Kidney (tissue), 14 donors: ENCODE measurements around the gene CCDC57. TPM values are rescaled to one million over a fixed set of nuclear protein-coding genes. Genes with fewer than 3 reads are reported as not detected.

Source experiments
- DNase-seq, 5 donors: peaks; one replicate each; pipeline ENCODE4 v3.0.0-alpha.2; 2013 to 2020
- FAIRE-seq: peaks from 2 replicates; lab custom pipeline; 2012; peaks lifted over from hg19 to GRCh38; lab: Jason Lieb, UNC
- H3K27ac ChIP-seq, 2 donors: one replicate each; pipeline ENCODE4 v1.7.0; 2013; ENCODE audit warnings: low read depth in 2 of 2, low read length in 2 of 2, inconsistent platforms in 1 of 2
- H3K27me3 ChIP-seq: one replicate; pipeline ENCODE4 v1.7.1; 2013; ENCODE audit warnings: low read length, inconsistent platforms; ENCODE audit not compliant: control insufficient read depth, insufficient read depth
- H3K36me3 ChIP-seq, 3 donors: one replicate each; pipeline versions ENCODE4 v1.7.0 to v1.7.1; 2013; ENCODE audit warnings: low read length in 3 of 3, control low read depth in 1 of 3, inconsistent platforms in 1 of 3; ENCODE audit not compliant: insufficient read depth in 3 of 3, control insufficient read depth in 2 of 3
- H3K4me1 ChIP-seq, 3 donors: one replicate each; pipeline versions ENCODE4 v1.7.0 to v1.7.1; 2013; ENCODE audit warnings: low read length in 3 of 3, inconsistent platforms in 1 of 3, low read depth in 1 of 3; ENCODE audit not compliant: control insufficient read depth in 2 of 3, insufficient read depth in 2 of 3
- H3K4me3 ChIP-seq, 3 donors: one replicate each; pipeline versions ENCODE4 v1.7.0 to v1.8.1; 2013; ENCODE audit warnings: low read length in 3 of 3, control low read depth in 1 of 3, inconsistent platforms in 1 of 3
- H3K9ac ChIP-seq, 3 donors: one replicate each; pipeline versions ENCODE4 v1.7.0 to v1.7.1; 2013; ENCODE audit warnings: low read length in 3 of 3, control low read depth in 1 of 3, inconsistent platforms in 1 of 3
- H3K9me3 ChIP-seq, 3 donors: one replicate each; pipeline versions ENCODE4 v1.7.0 to v1.7.1; 2013; ENCODE audit warnings: low read length in 3 of 3, control low read depth in 1 of 3, inconsistent platforms in 1 of 3; ENCODE audit not compliant: control insufficient read depth in 2 of 3, insufficient read depth in 1 of 3
- CTCF ChIP-seq: IDR thresholded peaks from 3 replicates; pipeline ENCODE4 v1.5.1; 2012; ENCODE audit warnings: mild to moderate bottlenecking, moderate library complexity, borderline replicate concordance; ENCODE audit not compliant: insufficient read depth; ENCODE audit errors: extremely low read depth
- intact Hi-C: fragments of 100-400 bp; cut with DNase I; formaldehyde crosslinking; loops from one replicate; pipeline ENCODE4 v1.11.1; 2022
- polyA plus RNA-seq: library from polyadenylated mRNA; stranded (reverse); fragments of 350-450 nt; fragmentation: Illumina TruSeq; extraction: RNeasy Lipid Tissue Mini Kit (QIAGEN cat#74804); gene quantifications from one replicate; pipeline ENCODE4 v1.2.3, GENCODE V29; 2014; ENCODE audit warnings: low read depth, low replicate concordance; ENCODE audit not compliant: insufficient read depth
- total RNA-seq: library from RNA; stranded (reverse); fragmentation: NEBNext Ultra II Directional; extraction: Animal tissue kit (Norgen Biotek cat#: 25700); gene quantifications from one replicate; pipeline ENCODE4 v1.2.1, GENCODE V29; 2021
- donor health status: control.
- donor health status: control.
- donor health status: control.
- donor health status: control.
- donor health status: control.
- donor health status: DM: yes; HTN: yes; CAD: no.
- donor health status: Normal renal cell carcinoma (clear cell type).

The CCDC57 gene
- total and polyA plus RNA-seq, 2 donors from 2014 or later: 46.7 to 79.4 TPM

GRCh38 chr17:82117139-82118090 lies 95.2 kb downstream of the CCDC57 start:
- no peak for FAIRE-seq
- no peak for TF ChIP-seq CTCF
- Histone ChIP-seq H3K4me3 (no peak overlapping the region), H3K4me1 (no peaks in the 10 kb centered on the region), H3K27me3 (no peaks in the 10 kb centered on the region), H3K9me3 (no peaks in the 10 kb centered on the region), H3K36me3 (peaks cover 0 to 10% (median 0%) of the 10 kb centered on the region in 3 donors), H3K9ac (no peak overlapping the region), H3K27ac (no peak overlapping the region)
- DNase-seq: no peak
- intact Hi-C loops: loop anchor here (10.0 kb wide), 1 partner anchor 57 kb away; no protein-coding TSS in a partner anchor

- Histone ChIP-seq H3K27me3 (no peaks in the 10 kb centered on the region), H3K4me3 (no peak overlapping the region), H3K9me3 (no peaks in the 10 kb centered on the region), H3K36me3 (peaks cover 0 to 10% (median 0%) of the 10 kb centered on the region in 3 donors), H3K27ac (no peak overlapping the region), H3K4me1 (no peaks in the 10 kb centered on the region), H3K9ac (no peak overlapping the region)
- FAIRE-seq: no peak
- intact Hi-C loops: loop anchor here (10.0 kb wide), 1 partner anchor 59 kb away; no protein-coding TSS in a partner anchor
- no peak for TF ChIP-seq CTCF
- no peak for DNase-seq
Observed at GRCh38 chr17:82116246-82116645, 96.4 kb downstream of the CCDC57 start.

GRCh38 chr17:82114872-82115271 lies 97.8 kb downstream of the CCDC57 start:
- DNase-seq: no peak
- Histone ChIP-seq H3K4me1 (no peaks in the 10 kb centered on the region), H3K4me3 (no peak overlapping the region), H3K36me3 (peaks cover 0 to 10% (median 0%) of the 10 kb centered on the region in 3 donors), H3K27ac (no peak overlapping the region), H3K9me3 (no peaks in the 10 kb centered on the region), H3K9ac (no peak overlapping the region), H3K27me3 (no peaks in the 10 kb centered on the region)
- no peak for TF ChIP-seq CTCF
- intact Hi-C loops: loop anchor here (10.0 kb wide), 1 partner anchor 60 kb away; no protein-coding TSS in a partner anchor
- FAIRE-seq: no peak
